HG03025 (cell line): ENCODE results near the gene CORO2A.

ENCODE experiments used
- ATAC-seq: cut with Tn5 transposase; IDR thresholded peaks from one replicate; pipeline ENCODE4 v1.9.1; 2021; ENCODE audit warnings: mild to moderate bottlenecking, moderate library complexity; ENCODE audit not compliant: unreplicated experiment, low FRiP score

Gene CORO2A

DNA sequence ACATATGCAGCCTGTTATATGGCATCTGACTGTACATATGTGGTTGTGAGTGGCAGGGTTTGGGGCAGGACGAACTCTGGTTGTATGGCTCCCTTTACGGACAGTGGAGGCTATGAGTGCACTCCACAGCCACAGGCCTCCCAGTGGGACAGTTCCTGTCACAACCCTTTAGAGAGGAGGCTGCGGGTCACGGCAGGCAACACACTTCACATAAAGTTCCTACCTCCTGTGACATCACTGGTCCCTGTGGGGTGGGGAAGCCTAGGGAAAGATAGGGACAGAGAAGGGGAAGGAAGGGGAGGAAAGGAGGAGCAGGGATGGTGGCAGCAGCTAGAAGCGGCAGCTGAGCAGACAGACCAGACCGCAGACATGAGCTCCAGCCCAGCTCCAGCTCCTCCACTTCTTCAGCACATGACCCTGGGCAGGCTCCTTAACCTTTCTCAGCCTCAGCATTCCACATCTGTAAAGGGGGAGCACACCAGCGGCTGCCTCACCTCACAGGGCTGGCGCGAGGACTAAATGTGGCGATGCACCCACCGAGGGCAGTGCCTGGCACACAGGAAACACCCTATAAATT, 27.4 kb upstream of the CORO2A start:
- no peak for ATAC-seq

GRCh38 chr9:98219364-98219716, 26.9 kb upstream of the CORO2A start:
- no peak for ATAC-seq

DNA sequence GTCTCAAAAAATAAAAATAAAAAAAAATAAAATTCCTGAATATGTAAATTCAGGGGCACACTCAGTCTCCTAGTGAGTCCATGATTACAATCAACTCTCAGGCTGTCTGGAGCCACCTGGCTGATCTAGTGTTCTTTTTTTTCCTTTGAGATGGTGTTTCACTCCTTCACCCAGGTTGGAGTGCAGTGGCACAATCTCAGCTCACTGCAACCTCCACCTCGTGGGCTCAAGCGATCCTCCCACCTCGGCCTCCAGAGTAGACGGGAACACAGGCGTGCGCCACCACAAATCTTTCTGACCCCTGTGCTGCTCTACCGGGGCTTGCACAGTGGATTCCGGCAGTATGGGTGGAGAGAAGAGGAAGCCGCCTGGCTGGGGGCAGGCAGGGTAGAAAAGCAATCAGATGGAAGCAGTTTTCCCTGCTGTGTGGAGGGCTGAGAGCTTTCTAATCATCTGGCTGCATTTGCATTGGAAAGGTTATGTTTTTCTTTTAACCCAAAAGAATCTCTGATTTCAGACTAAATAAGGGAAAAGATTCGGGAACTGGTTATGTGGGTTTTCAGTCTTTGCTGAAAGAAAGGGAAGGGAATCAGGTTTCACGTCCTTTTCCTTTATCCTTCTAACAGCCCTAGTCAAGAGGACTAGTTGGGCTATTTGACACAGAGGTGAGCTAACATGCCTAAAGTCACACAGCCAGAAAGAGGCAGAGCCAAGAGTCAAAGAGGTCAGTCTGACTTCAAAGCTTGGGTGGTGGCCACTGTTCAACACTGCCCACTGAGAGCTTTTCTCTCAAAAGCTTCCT, 26.3 kb upstream of the CORO2A start:
- ATAC-seq: no peak

- ATAC-seq: no peak
Measured at GRCh38 chr9:98217255-98217654, 24.8 kb upstream of the CORO2A start.

DNA sequence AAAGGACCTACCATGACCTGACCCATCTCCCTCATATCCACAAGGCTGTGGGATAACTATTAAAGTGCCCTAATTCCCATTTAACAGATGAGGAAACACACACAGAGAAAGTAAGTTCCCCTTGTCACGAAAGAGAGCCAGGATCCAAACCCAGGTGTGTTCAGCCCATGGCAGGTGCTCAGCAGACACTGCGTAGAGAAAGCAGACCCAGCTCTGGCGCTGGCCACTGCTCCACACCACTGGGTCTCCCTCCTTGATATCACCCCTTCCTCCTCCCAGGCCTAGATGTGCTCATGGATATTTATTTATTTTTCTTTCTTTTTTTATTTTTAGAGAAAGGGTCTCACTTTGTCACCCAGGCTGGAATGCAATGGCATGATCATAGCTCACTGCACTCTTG, 24.0 kb upstream of the CORO2A start:
- ATAC-seq: no peak

- ATAC-seq: no peak
Measured at GRCh38 chr9:98215821-98216220, 23.4 kb upstream of the CORO2A start.

DNA sequence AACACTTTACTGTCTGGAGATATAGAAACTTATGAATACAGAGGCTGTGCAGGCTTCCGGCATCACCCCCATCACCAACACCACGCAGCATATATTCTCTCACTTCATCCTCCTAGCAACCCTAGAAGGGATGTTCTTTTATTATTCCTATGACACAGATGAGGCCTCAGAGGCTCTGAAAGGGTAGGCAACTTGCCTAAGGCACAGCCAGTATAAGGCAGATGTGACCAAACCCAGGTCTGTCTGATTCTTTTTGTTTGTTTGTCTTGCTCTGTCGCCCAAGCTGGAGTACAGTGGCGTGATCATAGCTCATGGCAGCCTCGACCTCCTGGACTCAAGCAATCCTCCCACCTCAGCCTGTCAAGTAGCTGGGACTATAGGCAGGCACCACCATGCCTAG, 22.8 kb upstream of the CORO2A start:
- no peak for ATAC-seq

DNA sequence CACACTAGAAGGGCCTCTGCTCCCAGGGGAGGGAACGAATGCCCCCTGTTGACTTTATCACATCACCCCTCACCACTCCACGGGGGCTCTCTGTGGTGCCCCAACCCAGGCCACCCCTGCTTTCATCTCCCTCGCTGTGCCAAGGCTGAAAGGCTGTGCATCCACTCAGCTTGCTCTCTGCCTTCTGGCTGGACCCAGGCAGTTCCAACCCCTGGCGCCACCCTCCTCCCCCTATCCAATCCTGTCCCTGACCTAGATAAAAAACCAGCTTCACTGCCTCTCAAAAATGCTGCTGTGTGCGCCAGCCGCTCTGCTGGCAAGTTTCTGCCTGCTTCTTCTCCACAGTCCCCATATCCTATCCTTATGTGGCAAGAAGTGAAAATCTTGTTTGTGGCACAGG, 22.4 kb upstream of the CORO2A start:
- ATAC-seq: no peak

GRCh38 chr9:98211260-98211659, 18.8 kb upstream of the CORO2A start:
- no peak for ATAC-seq

GRCh38 chr9:98210435-98210834, 18.0 kb upstream of the CORO2A start:
- ATAC-seq: no peak

GRCh38 chr9:98209530-98209929, 17.1 kb upstream of the CORO2A start:
- no peak for ATAC-seq

GRCh38 chr9:98208635-98209034, 16.2 kb upstream of the CORO2A start:
- no peak for ATAC-seq

DNA sequence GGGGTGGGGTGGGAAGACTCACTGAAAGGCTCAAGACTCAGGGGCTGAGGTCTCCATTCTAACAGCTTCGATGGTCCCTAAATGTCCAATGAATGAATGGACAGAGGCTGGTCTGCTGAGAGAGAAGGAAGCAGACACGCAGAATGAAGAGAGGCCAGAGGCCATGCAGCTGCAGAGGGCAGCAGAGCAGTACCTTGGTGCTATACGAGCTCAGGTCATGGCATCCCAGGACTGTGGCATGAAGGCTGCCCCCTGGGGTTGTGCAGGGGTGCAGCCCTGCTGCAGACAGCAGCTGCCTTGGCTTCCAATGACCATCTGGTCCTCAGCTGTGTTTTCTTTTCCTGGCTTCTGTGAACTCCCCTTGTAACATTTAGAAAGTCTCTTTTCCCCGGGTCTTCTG, 15.2 kb upstream of the CORO2A start:
- no peak for ATAC-seq

DNA sequence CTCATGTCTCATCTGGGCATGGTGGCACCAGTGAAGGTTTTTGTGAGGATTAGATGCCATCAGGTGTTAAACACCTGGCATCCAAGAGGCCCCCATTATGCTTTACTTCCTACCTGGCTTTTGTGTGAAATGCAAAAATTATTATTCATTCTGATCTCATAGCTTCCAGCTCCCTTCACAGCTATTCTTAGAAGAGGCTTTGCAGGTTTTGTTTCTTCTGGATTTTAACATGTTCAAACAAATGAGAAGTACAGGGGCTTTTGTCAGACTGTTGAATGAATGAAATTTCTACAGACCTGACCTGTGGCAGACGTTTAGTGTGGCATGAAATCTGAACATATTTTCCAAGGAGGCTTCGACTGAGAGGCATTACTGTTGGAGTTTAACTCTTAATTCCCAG, 14.3 kb upstream of the CORO2A start:
- no peak for ATAC-seq

DNA sequence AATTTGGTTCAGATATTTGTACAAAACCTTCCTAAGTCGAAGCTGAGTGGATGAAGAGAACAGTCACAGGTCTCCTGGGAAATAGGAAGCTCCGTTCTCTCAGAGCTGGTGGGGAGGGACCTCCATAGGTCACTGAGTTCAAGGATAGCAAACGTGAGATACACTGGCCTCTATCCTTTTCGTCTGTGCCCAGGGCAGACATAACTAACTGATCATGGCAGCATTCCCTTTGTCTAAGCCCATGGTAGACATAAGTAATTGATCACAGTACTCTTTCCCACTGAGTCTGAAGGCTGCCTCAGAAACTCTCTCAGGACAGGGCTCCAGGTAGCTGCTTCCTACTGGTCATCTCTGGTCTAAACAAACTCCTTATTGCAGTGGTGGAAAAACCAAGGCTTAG, 12.3 kb upstream of the CORO2A start:
- no peak for ATAC-seq

DNA sequence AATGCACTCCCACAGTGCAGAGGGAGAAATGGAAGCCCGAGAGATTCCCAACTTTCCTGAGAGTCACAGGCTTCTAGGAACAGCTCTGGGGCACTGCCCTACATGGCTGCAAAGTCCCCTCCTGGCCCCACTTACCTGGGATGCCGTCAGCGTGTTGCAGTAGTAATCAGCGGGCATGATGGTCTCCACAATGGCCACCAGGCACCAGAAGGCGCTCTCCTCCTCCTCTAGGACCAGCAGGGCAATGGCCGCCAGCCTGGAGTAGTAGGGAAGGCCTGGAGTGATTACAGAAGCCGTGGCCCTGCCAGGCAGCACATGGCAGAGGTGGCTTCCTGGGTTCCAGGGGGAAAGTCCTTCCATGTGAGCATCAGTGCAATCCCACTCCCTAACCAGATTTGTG, 10.7 kb upstream of the CORO2A start:
- no peak for ATAC-seq

GRCh38 chr9:98202252-98202651, 9.8 kb upstream of the CORO2A start:
- ATAC-seq: no peak

- ATAC-seq: no peak
Measured at GRCh38 chr9:98201749-98202148, 9.3 kb upstream of the CORO2A start.

GRCh38 chr9:98201102-98201501, 8.7 kb upstream of the CORO2A start:
- ATAC-seq: no peak

- no peak for ATAC-seq
Measured at GRCh38 chr9:98199388-98200033, 7.1 kb upstream of the CORO2A start.

- ATAC-seq: no peak
Measured at GRCh38 chr9:98195671-98196070, 3.2 kb upstream of the CORO2A start.

GRCh38 chr9:98193336-98193944, 1.0 kb upstream of the CORO2A start:
- ATAC-seq: no peak
